Vagina (tissue), 2 donors: ENCODE data around the gene NAALAD2. TPM values are rescaled to one million over a fixed set of nuclear protein-coding genes. Genes with fewer than 3 reads are reported as not detected.
"Not testable (repeated sequence)": the region's sequence is repeated elsewhere in the genome, so short reads cannot be mapped to it uniquely, and the experiment has no call there.

Experiments used
- DNase-seq, 2 donors: peaks; one replicate each; pipeline ENCODE4 v3.0.0-alpha.2; 2017; ENCODE audit errors: extremely low spot score in 2 of 2
- H3K27ac ChIP-seq: fragments of 200-600 bp; sonication (generic); one replicate; pipeline ENCODE4 v1.5.1; 2019
- H3K27me3 ChIP-seq: fragments of 200-600 bp; sonication (generic); one replicate; pipeline ENCODE4 v1.5.1; 2019
- H3K36me3 ChIP-seq, 2 donors: fragments of 200-600 bp; sonication (generic); one replicate each; pipeline ENCODE4 v1.5.1; 2017 to 2019
- H3K4me1 ChIP-seq: fragments of 200-600 bp; sonication (generic); one replicate; pipeline ENCODE4 v1.5.1; 2019
- H3K4me3 ChIP-seq, 2 donors: fragments of 200-600 bp; sonication (generic); 1 replicate in 1 of 2; 2 replicates in 1 of 2; pipeline ENCODE4 v1.5.1; 2016 to 2019
- H3K9me3 ChIP-seq: fragments of 200-600 bp; sonication (generic); one replicate; pipeline ENCODE4 v1.5.1; 2019
- POLR2A ChIP-seq, 2 donors: fragments of 450-650 bp; IDR thresholded peaks; one replicate each; pipeline ENCODE4 v1.6.1; 2017; ENCODE audit warnings: antibody characterized with exemption in 2 of 2, mild to moderate bottlenecking in 2 of 2, moderate library complexity in 2 of 2
- POLR2AphosphoS5 ChIP-seq, 2 donors: sonication (generic); formaldehyde crosslinking; IDR thresholded peaks; one replicate each; pipeline ENCODE4 v1.9.0; 2017; ENCODE audit warnings: antibody characterized with exemption in 2 of 2, mild to moderate bottlenecking in 2 of 2, low read depth in 1 of 2; ENCODE audit not compliant: insufficient read depth in 1 of 2
- intact Hi-C: fragments of 100-400 bp; cut with DNase I; formaldehyde crosslinking; loops from one replicate; pipeline ENCODE4 v1.15.1; 2023
- small RNA-seq: library from RNA; depleted of rRNA; stranded (forward); fragments of <200 nt; gene quantifications from one replicate; pipeline ENCODE3, GENCODE V24; 2016
- total RNA-seq: library from RNA; depleted of rRNA; stranded (reverse); fragments of >200 nt; gene quantifications from one replicate; pipeline ENCODE4 v1.2.3, GENCODE V29; 2016
- TF ChIP-seq, protein P1 (sequence below), 3 experiments: fragments of 450-650 bp in 2 of 3; fragments of 200-600 bp in 1 of 3; sonication (generic) in 1 of 3; IDR thresholded peaks; one replicate each; pipeline ENCODE4 v1.5.1; 2017 to 2019; ENCODE audit warnings: antibody characterized with exemption in 3 of 3, mild to moderate bottlenecking in 2 of 3, moderate library complexity in 2 of 3

Gene NAALAD2
- total RNA-seq, 1 donor from 2014 or later, result 0.98 TPM

DNA sequence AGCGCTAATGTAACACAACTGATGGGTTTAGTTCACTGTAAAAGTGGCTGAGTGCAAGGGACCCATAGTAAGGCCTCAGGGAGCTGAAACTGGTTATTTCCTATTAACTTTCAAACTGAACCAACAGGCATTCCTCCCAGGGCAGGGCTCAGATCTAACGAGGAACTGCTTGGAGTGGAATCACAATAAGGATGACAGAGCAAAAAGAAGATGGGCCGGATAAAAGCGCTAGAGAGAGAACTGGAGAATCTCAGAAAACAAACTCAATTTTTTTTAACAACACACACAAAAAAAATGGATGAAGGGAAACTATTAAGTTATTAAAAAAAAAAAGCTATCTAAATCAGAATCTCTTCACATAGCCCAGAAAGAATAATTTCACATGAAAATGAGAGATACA, 102.5 kb downstream of the NAALAD2 start:
- Histone ChIP-seq H3K27me3 (no peaks in the 10 kb centered on the region), H3K9me3 (no peaks in the 10 kb centered on the region), H3K27ac (no peak overlapping the region), H3K4me3 (no peak overlapping the region), H3K4me1 (no peaks in the 10 kb centered on the region), H3K36me3 (no peaks in the 10 kb centered on the region)
- intact Hi-C loops, result no loop called here
- DNase-seq, result no peak
- TF ChIP-seq, protein P1, sequence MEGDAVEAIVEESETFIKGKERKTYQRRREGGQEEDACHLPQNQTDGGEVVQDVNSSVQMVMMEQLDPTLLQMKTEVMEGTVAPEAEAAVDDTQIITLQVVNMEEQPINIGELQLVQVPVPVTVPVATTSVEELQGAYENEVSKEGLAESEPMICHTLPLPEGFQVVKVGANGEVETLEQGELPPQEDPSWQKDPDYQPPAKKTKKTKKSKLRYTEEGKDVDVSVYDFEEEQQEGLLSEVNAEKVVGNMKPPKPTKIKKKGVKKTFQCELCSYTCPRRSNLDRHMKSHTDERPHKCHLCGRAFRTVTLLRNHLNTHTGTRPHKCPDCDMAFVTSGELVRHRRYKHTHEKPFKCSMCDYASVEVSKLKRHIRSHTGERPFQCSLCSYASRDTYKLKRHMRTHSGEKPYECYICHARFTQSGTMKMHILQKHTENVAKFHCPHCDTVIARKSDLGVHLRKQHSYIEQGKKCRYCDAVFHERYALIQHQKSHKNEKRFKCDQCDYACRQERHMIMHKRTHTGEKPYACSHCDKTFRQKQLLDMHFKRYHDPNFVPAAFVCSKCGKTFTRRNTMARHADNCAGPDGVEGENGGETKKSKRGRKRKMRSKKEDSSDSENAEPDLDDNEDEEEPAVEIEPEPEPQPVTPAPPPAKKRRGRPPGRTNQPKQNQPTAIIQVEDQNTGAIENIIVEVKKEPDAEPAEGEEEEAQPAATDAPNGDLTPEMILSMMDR (IDR thresholded peaks at IDR 0.05), result no peak
- TF ChIP-seq POLR2AphosphoS5 (IDR thresholded peaks at IDR 0.05; ENCODE audit: insufficient read depth in 1 of 2, low read depth in 1 of 2) (no peak), POLR2A (IDR thresholded peaks at IDR 0.05) (no peak)

DNA sequence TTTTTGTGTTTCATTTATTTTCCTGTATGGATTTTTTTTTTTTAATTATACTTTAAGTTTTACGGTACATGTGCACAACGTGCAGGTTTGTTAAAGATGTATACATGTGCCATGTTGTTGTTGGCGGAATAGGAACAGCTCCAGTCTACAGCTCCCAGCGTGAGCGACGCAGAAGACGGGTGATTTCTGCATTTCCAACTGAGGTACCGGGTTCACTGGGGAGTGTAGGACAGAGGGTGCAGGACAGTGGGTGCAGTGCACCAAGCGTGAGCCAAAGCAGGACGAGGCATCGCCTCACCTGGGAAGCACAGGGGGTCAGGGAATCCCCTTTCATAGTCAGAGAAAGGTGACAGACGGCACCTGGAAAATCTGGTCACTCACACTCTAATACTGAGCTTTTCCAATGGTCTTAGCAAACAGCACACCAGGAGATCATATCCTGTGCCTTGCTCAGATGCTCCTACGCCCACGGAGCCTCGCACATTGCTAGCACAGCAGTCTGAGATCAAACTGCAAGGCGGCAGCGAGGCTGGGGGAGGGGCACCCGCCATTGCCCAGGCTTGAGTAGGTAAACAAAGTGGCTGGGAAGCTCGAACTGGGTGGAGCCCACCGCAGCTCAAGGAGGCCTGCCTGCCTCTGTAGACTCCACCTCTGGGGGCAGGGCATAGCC, 105.6 kb downstream of the NAALAD2 start:
- not testable (repeated sequence) for H3K4me3 ChIP-seq

DNA sequence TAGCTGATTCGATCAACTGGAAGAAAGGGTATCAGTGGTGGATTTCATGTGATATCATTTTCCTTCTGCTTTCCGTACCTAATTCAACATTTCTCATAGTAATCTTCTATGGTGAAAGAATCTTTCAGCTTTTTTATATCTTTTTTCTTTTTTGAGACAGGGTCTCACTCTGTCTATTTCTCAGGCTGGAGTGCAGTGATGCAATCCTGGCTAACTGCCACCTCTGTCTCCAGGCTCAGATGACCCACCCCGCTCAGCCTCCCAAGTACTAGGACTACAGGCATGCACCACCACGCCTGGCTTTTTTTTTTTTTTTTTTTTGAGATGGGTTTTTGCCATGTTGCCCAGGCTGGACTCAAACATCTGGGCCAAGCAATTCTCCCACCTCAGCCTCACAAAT, 107.0 kb downstream of the NAALAD2 start:
- H3K27me3 ChIP-seq, result no peaks in the 10 kb centered on the region
- no peaks in the 10 kb centered on the region for H3K36me3 ChIP-seq
- H3K4me1 ChIP-seq, result no peaks in the 10 kb centered on the region
- H3K9me3 ChIP-seq, result no peaks in the 10 kb centered on the region
- DNase-seq, result no peak
- H3K4me3 ChIP-seq, result no peak overlapping the region
- intact Hi-C loops, result no loop called here
- H3K27ac ChIP-seq, result no peak overlapping the region
- TF ChIP-seq POLR2A (IDR thresholded peaks at IDR 0.05), result no peak

More for the DNA sequence above, 105.6 kb downstream of the NAALAD2 start:
- H3K4me1 ChIP-seq, H3K36me3 ChIP-seq, H3K27ac ChIP-seq, H3K9me3 ChIP-seq, H3K27me3 ChIP-seq, DNase-seq, intact Hi-C loops: not testable (repeated sequence)

Small RNA genes within 50 kb of the gene (small RNA-seq; reads per million reads assigned to genes)
- gene RF00275, result not detected

Other genes starting within 250 kb of the NAALAD2 start
- gene TRIM49D1, start 212.4 kb upstream of the NAALAD2 start, total RNA-seq, result not detected
- not detected for gene TRIM49D2, start 210.6 kb upstream of the NAALAD2 start, total RNA-seq
- gene TRIM64, start 168.6 kb upstream of the NAALAD2 start, total RNA-seq, result not detected
- not detected for gene TRIM49C, start 103.6 kb upstream of the NAALAD2 start, total RNA-seq
- not detected for gene UBTFL1, start 48.7 kb upstream of the NAALAD2 start, total RNA-seq
- gene CHORDC1, start 88.4 kb downstream of the NAALAD2 start, total RNA-seq, result 65.6 TPM